IMR-90 (cell line): ENCODE data around the gene PSMD11. TPM values are rescaled to one million over a fixed set of nuclear protein-coding genes. Genes with fewer than 3 reads are reported as not detected.

Experiments
- microRNA-seq, 2 experiments: library from miRNA; stranded (forward) in 1 of 2; unstranded in 1 of 2; fragments of 10-50 nt in 1 of 2; fragments of <30 nt in 1 of 2; gene quantifications in 1 of 2; microRNA quantifications in 1 of 2; one replicate each; pipeline versions ENCODE3 to v1.1.0; 2013 to 2020; ENCODE audit not compliant: insufficient read depth in 1 of 2, insufficient read length in 1 of 2, unreplicated experiment in 1 of 2
- polyA plus RNA-seq, 3 experiments: library from polyadenylated mRNA; depleted of rRNA; stranded (reverse); fragments of >200 nt; gene quantifications; 2 replicates each; pipeline ENCODE4 v1.2.3, GENCODE V29; 2012; ENCODE audit warnings: low replicate concordance in 1 of 3
- small RNA-seq, 5 experiments: library from RNA; depleted of rRNA; stranded (forward); fragments of <200 nt; gene quantifications; one replicate each; pipeline ENCODE3, GENCODE V24; 2012
- total RNA-seq: library from RNA; depleted of rRNA; stranded (reverse); fragments of >200 nt; gene quantifications from 2 replicates; pipeline ENCODE4 v1.2.3, GENCODE V29; 2012; rRNA removed

Gene PSMD11
- total and polyA plus RNA-seq, 2 of the 4 experiments (the other 2 are of a cell fraction): 64.7 to 85.9 TPM

Small RNAs within 50 kb of the gene (microRNA-seq; reads per million reads assigned to microRNA genes)
- not detected for gene AC005899.2 (ENCODE audit: insufficient read depth, insufficient read length)
- not detected for gene AC005899.6 (ENCODE audit: insufficient read depth, insufficient read length)
- gene RF00019 (ENCODE audit: insufficient read depth, insufficient read length): not detected

Small RNAs within 50 kb of the gene (small RNA-seq; reads per million reads assigned to genes)
- 0 reads per million in 5 experiments for gene AC005899.2
- gene AC005899.6: 0 reads per million in 5 experiments
- gene RF00019: 0 reads per million in 5 experiments

Other genes starting within 250 kb of the PSMD11 start
- gene RHBDL3, start 178.7 kb upstream of the PSMD11 start, total RNA-seq: 0.18 and 0.28 TPM in 2 replicates
- gene RHBDL3, start 178.7 kb upstream of the PSMD11 start, polyA plus RNA-seq (2012; rRNA removed): 0.09 and 0.11 TPM in 2 replicates
- gene C17orf75, start 102.3 kb upstream of the PSMD11 start, total RNA-seq: 16.1 and 18.3 TPM in 2 replicates
- 8.2 and 11.5 TPM in 2 replicates for gene C17orf75, start 102.3 kb upstream of the PSMD11 start, polyA plus RNA-seq (2012; rRNA removed)
- gene ZNF207, start 94.4 kb upstream of the PSMD11 start, total RNA-seq: 207 and 208 TPM in 2 replicates
- 181 and 199 TPM in 2 replicates for gene ZNF207, start 94.4 kb upstream of the PSMD11 start, polyA plus RNA-seq (2012; rRNA removed)
- gene CDK5R1, start 42.5 kb downstream of the PSMD11 start, total RNA-seq: 0.36 and 0.56 TPM in 2 replicates
- 0.67 and 0.74 TPM in 2 replicates for gene CDK5R1, start 42.5 kb downstream of the PSMD11 start, polyA plus RNA-seq (2012; rRNA removed)